Measurements from ENCODE around the gene PLOD2. TPM values are rescaled to one million over a fixed set of nuclear protein-coding genes. Genes with fewer than 3 reads are reported as not detected.

Gene PLOD2
- total and polyA plus RNA-seq, 2 of the 8 experiments (the other 6 are each of a cell fraction or from before 2014, with no cell fraction given) = 4.0 to 28.7 TPM

GRCh38 chr3:146187334-146187950, 26.5 kb upstream of the PLOD2 start (continued):
- TF ChIP-seq CHD7 (IDR thresholded peaks at IDR 0.05; ENCODE audit: insufficient replicate concordance, low read length) (no peak), CTCF (IDR thresholded peaks at IDR 0.05; ENCODE audit: control extremely low read depth in 1 of 3, insufficient read depth in 1 of 3, low read depth in 1 of 3, low read length in 3 of 3) (peak in 2 of 3 experiments; percentile 44; a peak in 2 of 4 replicates), JUN (IDR thresholded peaks at IDR 0.05; ENCODE audit: low read depth, low read length) (no peak), CBX5 (IDR thresholded peaks at IDR 0.05; ENCODE audit: low read depth, low read length) (no peak), RAD21 (IDR thresholded peaks at IDR 0.05 in 1 of 2, conservative IDR thresholded peaks at IDR 0.05 in 1 of 2; ENCODE audit: low read depth in 2 of 2, low read length in 2 of 2) (peak; percentile 70 to 75), KDM1A (IDR thresholded peaks at IDR 0.05; ENCODE audit: borderline replicate concordance, low read length) (no peak), SAP30 (IDR thresholded peaks at IDR 0.05; ENCODE audit: insufficient read depth, insufficient replicate concordance, low read length) (no peak)

Measured in H1 (cell line).